C4-2B (cell line): ENCODE results near the gene LRIG1.

Experiments
- CTCF ChIP-seq: fragments of 450-650 bp; conservative IDR thresholded peaks from 2 replicates; pipeline ENCODE4 v1.5.1; 2017; ENCODE audit warnings: mild to moderate bottlenecking
- ZFX ChIP-seq: fragments of 450-650 bp; IDR thresholded peaks from 2 replicates; pipeline ENCODE4 v1.6.1; 2017

GRCh38 chr3:66383998-66384745, 116.7 kb downstream of the LRIG1 start:
- TF ChIP-seq CTCF: no peak
- TF ChIP-seq ZFX: no peak
